Esophagus squamous epithelium (tissue), 4 donors: ENCODE results near the gene IGF2BP1.

Experiments
- CTCF ChIP-seq, 6 experiments: fragments of 450-650 bp in 4 of 6; fragments of 200-600 bp in 2 of 6; sonication (generic) in 2 of 6; IDR thresholded peaks; one replicate each; pipeline ENCODE4 v1.5.1; 2016 to 2019; ENCODE audit warnings: antibody characterized with exemption in 6 of 6, mild to moderate bottlenecking in 4 of 6, moderate library complexity in 4 of 6
- POLR2A ChIP-seq, 4 donors: fragments of 450-650 bp; IDR thresholded peaks; one replicate each; pipeline ENCODE4 v1.6.1; 2017; ENCODE audit warnings: antibody characterized with exemption in 4 of 4, mild to moderate bottlenecking in 4 of 4, moderate library complexity in 3 of 4

GRCh38 chr17:48990882-48991357 lies 6.3 kb upstream of the IGF2BP1 start:
- TF ChIP-seq CTCF (IDR thresholded peaks at IDR 0.05) (no peak), POLR2A (IDR thresholded peaks at IDR 0.05) (no peak)
